Umbilical cord (tissue), 2 donors: ENCODE measurements around the gene CDK5RAP3. TPM values are rescaled to one million over a fixed set of nuclear protein-coding genes. Genes with fewer than 3 reads are reported as not detected.
"Not testable (repeated sequence)": the region's sequence is repeated elsewhere in the genome, so short reads cannot be mapped to it uniquely, and the experiment has no call there.

ENCODE experiments used
- DNase-seq: peaks from one replicate; pipeline ENCODE4 v3.0.0-alpha.2; 2015; ENCODE audit warnings: low spot score
- total RNA-seq: library from RNA; depleted of rRNA; stranded (reverse); fragments of >200 nt; gene quantifications from one replicate; pipeline ENCODE4 v1.2.3, GENCODE V29; 2014; ENCODE audit warnings: low replicate concordance; ENCODE audit not compliant: insufficient read depth

The CDK5RAP3 gene
- total RNA-seq, 1 donor from 2014 or later, result 30.1 TPM

DNA sequence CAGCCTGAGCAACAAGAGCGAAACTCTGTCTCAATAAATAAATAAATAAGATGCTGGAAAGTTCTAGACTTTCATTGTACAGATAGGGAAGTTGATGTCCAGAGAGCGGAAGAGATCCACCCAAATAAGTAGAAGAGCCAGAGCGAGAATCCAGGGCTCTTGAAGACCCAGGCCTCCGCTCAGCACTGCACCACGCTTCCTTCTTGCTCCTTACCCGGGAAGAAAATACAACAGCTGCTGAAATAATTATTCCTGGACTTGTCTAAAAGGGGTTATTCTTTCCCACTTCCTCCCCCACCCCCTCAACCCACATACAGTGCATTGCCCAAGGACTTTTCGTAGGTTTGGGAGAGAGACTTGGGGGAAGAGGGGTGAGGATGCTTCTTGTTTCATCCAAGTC, 26.7 kb downstream of the CDK5RAP3 start:
- DNase-seq, result no peak

DNA sequence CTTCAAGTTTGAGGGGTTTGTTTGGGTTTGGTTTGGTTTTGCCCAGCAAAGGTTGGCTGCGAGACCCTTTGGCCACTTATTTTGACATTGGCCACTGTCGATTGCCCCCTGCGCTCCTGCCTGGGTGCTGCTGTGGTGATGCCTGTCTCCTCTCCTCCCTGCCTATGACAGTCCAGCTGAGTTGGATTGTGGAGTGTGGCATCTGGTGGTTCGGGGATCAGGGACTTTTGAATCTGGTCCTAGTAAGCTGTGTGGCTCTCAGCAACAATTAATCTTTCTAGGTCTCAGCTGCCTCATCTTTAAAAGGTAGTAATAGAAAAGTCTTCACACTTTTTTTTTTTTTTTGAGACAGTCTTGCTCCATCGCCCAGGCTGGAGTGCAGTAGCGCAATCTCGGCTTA, 27.1 kb downstream of the CDK5RAP3 start:
- DNase-seq, result no peak

DNA sequence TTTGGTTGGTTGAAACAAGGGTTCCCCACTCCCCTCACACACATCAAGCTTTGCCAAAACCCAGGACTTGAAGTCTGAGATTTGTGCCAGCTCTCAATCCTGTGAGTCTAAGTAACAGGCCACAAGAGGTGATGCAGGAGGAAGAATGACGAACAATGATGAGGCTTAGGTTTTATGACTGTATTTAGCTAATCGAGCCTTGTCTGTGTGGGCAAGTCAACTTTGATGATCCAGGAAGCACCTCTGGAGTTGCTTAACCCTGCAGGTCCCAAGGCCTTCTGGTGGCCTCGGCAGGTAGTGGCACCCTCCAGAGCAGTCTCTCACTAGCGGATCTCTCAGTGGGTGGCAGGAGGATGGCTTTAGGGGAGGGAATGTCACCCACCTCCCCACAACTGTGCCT, 28.7 kb downstream of the CDK5RAP3 start:
- DNase-seq, result no peak

DNA sequence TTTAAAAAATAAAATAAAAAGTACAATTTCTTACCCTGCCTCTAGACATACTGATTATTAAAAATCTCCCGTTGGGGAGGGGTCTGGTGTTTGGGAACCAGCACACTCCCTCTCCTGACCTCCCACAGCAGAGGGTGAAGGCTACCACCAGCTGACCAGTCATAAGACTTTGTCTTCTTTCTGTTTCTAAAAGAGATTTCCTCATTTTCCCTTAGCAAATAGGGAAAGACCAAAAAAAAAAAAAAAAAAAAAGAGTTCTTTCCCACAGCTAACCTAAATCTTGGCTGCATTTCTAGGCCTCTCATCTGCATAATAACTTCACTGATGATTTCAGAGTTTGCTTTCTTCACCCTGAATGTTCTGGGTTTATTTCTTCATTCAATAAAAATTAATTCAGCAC, 30.3 kb downstream of the CDK5RAP3 start:
- DNase-seq, result no peak

DNA sequence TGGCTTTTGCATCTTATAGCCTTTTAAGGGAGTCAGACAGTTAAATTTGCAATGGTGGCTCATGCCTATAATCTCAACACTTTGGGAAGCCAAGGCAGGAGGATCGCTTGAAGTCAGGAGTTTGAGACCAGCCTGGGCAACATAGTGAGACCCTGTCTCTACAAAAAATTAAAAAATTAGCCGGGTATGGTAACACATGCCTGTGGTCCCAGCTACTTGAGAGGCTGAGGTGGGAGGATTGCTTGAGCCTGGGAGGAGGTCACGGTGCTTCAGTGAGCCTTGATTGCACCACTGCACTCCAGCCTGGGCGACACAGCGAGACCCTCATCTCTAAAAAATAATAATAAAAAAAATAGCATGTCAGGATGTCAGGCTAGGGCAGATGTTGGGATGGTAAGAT, 30.7 kb downstream of the CDK5RAP3 start:
- not testable (repeated sequence) for DNase-seq

DNA sequence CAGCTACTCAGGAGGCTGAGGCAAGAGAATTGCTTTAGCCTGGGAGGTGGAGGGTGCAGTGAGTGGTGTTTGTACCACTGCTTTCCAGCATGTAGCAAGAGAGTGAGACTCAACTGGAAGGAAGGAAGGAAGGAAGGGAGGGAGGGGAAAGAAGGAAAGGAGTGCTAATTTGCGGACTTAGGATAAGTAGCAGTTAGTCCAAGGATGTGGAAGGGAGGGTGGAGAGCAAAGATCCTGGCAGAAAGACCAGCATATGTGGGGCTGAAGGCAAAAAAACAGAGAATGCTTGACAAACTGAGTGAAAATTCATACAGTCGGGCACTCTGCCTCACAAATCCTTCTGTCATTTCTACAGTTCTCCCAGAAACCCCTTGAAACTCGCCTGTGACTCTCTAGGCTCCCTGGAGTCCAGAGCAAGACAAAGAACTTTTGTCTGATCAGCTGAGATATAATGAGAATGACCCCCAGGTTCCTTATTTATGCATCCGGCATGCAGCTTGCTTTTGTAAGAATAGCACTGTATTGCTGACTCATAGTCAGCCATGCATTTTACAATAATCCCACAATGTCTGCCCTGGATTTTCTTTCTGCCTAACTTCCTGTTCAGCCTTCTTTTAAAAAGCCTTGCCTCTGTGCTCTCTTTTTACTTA, 31.5 kb downstream of the CDK5RAP3 start:
- DNase-seq, result peak; percentile 95

DNA sequence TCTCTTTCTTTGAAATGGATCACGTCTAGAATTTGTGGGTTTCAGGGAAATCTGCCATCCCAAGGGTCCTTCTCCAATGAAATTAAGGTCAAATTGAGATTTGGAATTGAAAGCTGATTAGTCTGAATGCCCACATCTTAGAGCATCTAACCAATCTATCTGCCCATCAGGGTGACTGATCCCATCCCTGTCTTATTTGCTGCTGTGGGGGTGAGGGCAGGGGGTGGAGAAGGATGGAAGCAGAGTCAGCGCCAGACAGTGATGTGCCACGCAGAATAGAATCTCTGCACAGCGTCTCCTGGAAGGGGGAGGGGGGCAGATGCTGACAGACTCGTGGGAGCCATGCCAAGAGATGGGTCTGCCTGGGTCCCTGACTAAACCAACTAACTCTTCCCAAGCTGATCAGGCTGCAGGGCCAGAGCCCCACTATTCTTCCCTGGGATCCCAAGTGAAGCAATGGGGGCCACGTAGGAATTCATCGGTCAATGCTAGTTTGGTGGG, 32.1 kb downstream of the CDK5RAP3 start:
- DNase-seq, result peak; percentile 80

DNA sequence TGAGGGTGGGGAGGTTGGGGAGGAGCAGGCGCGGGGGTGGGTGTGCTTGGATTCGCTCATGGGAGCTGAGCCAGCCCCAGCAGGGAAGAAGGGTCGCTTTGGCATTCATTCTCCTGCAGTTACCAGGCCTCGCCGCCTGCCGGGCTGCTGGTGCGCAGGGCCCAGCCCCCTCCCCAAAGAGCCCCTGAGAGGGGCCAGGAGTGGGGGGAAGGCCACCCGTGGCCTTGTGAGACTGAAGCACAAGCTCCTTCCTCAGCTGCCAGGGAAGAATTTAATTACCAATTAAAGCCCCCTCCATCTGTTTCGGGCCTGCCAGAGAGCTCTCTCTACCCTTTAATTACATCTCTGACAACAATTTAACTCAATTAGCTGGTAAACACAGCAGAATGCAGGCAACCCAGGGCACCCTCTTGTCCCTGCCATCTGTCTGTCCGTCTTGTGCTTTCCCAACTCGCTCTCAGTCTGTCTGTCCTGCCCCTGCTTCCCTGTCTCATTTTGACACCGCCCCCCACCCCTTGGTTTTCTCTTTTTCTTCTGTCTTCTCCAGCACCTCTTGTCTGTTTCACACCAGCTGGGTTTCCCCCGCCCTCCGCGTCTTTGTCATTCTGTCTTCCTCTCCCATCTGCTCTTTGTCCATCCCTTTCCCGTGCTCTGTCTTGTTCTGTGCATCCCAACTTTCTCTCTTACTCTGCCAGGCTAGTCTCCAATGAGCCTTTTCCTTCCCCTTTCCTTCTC, 32.7 kb downstream of the CDK5RAP3 start:
- peak; percentile 57 for DNase-seq

DNA sequence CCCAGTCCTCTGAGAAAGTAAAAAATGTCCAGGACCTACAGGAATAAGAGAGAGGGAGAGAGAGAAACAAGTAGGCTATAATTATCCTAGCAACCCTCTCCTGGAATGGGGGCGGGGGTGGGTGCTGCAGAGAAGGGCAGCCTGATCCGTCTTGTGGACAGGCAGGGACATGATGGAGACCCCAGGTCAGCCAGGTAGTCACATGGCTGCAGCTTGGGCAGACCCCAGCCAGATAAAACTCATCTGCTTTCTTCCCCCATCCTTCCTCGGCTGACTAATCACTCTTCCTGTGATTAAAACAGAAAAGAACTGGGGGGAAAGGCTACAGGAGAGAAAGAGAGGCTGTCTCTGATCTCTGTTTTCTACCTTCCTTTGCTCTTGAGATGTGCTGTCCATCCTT, 34.1 kb downstream of the CDK5RAP3 start:
- DNase-seq, result no peak

DNA sequence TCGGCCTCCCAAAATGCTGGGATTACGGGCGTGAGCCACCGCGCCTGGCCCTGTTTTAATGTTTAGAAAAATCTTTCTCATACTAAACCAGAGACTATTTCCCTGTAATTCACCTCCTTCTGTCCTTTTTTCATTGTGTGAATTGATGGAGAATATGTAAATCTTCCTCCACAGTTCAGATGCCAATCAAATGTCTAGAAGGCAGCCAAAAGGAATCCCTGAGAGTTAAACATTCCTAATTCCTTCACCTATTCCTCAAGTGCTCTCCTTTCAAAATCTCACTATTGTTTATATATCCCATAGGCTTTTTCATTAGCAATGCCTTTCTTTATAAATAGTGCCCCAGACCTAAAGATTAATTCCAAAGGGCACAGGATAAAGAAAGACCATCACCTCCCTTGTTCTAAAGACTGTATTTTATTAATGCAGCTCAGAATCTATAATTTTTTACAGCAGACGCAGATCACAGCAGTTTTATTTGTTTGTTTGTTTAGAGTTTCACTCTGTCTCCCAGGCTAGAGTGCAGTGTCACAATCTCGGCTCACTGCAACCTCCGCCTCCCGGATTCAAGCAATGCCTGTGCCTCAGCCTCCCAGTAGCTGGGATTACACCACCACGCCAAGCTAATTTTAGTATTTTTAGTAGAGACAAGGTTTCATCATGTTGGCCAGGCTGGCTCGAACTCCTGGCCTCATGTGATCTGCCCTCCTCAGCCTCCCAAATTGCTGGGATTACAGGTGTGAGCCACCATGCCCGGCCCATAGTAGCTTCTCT, 36.2 kb downstream of the CDK5RAP3 start:
- no peak for DNase-seq

DNA sequence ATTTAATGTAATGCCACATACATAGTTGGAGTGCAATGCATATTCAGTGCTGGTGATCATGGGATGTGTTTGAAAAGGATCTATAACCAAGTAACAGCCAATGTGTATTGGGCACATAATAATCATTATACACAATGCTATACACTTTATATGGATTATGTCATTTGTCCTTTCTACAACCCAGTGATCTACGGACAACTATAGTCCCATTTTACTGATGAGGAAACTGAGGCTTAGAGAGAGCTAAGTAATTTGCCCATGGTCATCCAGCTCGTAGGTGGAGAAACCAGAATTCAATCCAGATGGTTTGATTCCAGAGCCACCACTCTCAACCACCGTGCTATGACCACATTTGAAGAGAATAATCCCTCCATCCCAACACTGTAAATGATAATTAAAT, 39.3 kb downstream of the CDK5RAP3 start:
- no peak for DNase-seq

DNA sequence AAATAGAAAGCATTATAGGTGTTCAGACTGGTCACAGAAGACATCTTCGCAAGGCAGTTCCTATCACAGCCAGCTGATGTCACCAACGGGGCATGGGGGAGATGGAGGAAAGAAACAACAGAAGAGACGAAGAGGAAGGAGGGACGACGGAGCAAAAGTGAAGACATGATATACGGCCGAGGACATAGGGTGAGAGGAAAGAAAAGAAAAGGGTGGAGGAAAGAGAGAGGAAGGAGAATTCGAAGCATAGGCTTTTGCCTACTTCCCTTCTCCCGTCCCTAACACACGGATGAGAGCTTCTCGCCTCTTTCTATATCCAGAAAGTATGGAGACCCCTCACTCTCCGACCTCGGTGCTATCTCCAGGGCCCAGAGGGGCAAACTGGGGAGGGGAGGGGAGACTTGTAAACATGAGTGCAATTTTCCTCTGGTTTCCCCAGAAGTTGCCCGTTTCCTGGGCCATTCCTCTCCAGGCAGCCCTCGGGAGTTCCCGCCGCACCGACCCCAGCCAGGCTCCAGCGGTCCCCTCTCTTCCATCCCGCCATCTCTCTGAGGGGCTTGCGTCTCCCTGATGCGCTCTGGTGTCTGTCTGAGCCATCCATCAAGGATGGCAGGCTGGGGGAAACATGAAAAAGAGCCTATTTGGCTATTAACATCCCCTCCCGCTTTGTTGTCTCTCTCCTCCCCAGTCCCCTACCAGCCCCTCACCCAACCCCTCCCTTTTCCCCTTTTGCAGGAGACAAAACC, 40.7 kb downstream of the CDK5RAP3 start:
- peak; percentile 53 for DNase-seq

DNA sequence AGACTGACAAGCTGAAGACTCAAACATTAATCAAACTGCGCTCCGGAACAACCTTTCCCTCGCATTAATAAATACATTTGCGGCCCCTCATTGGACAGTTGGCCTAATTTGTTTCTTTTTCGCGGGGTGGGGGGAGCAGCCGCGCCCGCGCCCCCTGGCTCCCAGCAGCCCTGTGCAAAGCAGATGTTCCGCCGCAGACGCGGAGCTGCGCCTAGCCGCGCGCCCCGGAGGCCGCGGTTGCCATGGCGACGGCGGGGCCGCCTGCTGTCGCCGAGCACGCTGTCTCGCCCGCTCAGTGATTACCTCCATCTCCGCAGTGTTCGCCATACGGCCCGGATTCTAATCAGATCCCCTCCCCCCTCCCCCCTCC, 41.2 kb downstream of the CDK5RAP3 start:
- peak; percentile 52 for DNase-seq

DNA sequence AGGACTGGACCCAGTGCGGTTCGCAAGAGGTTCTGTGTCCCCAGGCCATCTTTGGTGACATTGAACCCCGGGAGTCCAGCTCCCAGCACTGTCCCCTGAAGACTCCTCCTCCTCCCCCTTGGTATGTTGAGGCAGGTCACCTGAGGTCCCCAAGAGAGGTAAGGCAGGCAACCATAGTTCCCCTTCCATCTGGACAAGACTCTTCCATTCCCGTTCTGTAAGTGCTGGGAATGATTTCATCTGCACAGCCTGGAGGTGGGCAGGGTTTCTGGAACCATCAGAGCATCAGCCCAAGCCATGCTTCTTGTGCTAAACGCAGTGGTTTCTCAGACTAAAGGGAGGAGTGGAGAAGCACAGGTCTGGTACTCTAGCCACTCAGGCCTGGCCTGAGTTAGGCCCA, 41.7 kb downstream of the CDK5RAP3 start:
- DNase-seq, result no peak

DNA sequence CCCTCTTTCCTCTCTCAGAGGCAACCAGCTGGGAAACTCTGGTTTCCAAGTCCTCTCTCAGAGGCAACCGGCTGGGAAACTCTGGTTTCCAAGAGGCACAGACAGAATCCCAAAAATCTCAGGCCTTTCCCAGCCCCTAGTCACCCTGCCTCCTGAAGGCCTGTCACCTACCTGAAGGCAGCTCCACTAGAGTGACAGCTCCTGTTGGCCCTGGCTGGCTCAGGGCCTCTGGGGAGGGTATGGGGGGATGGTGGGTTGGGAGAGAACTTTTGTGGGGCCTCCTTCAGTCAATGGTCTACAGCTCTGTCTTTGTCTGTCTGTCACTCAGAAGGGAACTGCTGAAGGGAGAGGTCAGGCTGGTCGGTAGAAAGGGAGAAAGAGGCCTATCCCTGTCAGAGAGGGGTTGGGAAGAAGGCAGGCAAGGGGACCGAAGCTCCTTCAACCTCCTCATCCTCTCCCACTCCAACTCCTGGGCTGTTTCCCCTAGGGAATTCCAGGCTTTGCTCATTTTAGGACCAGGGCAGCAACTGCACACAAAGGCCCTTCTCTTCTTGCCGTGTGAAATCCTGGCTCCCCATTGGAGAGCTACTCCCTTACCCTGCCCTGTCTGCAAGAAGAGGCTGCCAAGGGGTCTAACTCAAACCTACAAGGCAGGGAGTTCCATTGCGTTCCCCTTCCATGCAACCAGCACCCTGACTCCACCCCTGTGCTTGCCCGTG, 43.1 kb downstream of the CDK5RAP3 start:
- DNase-seq, result no peak

DNA sequence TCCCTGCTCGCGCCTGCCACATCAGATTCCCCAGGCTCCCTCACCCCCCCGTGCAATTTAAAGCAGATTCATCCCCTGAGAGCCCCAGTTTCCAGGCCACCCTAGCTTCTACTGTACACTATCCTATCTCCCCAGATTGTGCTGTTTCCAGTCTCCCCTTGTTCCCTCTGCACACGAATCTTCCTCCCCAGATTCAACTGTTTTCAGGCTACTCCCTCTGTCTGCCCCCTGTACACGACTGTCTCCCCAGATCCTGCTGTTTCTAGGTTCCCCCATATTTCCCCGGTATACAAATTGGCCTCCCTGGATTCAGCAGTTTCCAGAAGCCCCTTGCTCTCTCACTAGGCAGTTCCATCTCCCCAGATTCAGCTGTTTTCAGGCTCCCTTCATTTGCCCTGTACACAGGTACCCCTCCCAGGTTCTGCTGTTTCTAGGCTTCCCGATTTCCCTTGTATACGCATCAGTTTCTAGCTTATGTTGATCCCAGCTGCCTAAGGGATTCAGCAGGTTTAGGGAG, 43.7 kb downstream of the CDK5RAP3 start:
- DNase-seq, result peak; percentile 84

DNA sequence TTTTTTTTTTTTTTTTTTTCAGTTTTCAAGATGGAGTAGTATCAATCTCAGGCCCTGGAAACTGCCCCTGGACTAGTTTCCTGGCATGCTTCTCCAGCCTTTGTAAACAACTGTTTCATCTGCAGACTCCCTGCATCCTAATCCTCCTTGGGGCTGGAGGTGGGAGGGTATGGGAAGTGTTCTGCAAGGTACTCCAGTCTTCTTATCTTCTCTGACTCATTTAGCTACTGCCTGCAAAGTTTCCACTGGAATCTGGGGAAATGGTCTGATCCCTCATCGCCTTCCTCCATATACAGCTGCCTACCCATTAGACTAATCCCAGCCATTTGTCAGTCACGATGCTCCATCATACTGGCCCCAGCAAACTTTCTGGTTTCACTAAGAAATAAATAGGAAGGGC, 45.2 kb downstream of the CDK5RAP3 start:
- peak; percentile 93 for DNase-seq

DNA sequence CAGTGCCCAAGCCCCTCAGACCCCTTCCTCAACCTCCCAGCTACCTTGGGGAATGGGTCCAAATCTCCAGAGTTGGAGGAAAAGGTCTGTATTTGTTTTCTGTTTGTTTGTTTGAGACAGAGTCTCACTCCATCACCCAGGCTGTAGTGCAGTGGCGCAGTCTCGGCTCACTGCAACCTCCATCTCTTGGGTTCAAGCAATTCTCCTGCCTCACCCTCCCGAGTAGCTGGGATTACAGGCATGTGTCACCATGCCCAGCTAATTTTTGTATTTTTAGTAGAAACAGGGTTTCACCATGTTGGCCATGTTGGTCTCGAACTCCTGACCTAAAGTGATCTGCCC, 46.9 kb downstream of the CDK5RAP3 start:
- DNase-seq, result not testable (repeated sequence)

DNA sequence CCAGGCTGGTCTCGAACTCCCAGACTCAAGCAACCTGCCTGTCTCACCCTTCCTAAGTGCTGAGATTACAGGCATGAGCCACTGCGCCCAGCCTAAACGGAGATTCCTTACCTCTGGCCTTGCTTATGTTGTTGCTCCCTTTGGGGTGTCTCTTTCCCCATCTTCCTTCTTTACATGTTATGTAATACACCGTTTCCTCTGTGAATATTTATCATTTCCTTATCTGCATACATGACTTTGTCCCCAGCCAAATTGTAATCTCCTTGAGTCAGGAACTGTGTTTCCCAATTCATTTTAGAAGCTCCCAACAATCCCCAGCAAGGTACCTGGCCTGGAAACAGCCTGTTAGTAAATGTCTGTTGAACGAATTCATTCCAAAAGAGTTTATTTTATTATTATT, 51.0 kb downstream of the CDK5RAP3 start:
- DNase-seq, result no peak

DNA sequence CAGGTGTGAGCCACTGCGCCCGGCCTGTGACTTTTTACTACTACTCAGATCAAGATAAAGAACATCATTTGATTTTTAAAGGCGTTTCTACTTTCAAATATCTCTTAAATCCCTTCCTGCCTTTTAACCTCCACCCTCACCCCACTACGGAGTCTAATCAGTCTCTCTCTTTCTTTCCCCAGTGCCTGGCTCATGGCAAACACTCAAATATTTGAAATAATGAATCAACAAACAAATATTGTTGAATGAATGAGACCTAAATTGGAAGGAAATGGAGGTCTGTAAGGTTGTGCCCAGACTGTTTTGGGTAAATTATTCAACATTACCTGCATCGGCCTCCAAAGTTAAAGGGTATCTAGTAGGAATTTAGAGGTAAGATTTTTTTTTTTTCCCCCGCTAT, 52.0 kb downstream of the CDK5RAP3 start:
- DNase-seq, result peak; percentile 48
